ES-I3 (cell line): ENCODE measurements around the gene IL17RD.

Experiments
- H3K36me3 ChIP-seq: 2 replicates; pipeline ENCODE4 v1.6.1; 2013; ENCODE audit warnings: mild to moderate bottlenecking, low read length, control low read depth, moderate library complexity; ENCODE audit not compliant: insufficient read depth
- H3K4me1 ChIP-seq: 2 replicates; pipeline ENCODE4 v1.6.1; 2013; ENCODE audit warnings: mild to moderate bottlenecking, control low read depth, low read length; ENCODE audit not compliant: insufficient read depth
- H3K9ac ChIP-seq: 2 replicates; pipeline ENCODE4 v1.6.1; 2013; ENCODE audit warnings: low read depth, mild to moderate bottlenecking, low read length, moderate library complexity
- H3K9me3 ChIP-seq: 2 replicates; pipeline ENCODE4 v1.6.1; 2013; ENCODE audit warnings: mild to moderate bottlenecking, low read length, moderate library complexity; ENCODE audit not compliant: control insufficient read depth, insufficient read depth

Gene IL17RD

DNA sequence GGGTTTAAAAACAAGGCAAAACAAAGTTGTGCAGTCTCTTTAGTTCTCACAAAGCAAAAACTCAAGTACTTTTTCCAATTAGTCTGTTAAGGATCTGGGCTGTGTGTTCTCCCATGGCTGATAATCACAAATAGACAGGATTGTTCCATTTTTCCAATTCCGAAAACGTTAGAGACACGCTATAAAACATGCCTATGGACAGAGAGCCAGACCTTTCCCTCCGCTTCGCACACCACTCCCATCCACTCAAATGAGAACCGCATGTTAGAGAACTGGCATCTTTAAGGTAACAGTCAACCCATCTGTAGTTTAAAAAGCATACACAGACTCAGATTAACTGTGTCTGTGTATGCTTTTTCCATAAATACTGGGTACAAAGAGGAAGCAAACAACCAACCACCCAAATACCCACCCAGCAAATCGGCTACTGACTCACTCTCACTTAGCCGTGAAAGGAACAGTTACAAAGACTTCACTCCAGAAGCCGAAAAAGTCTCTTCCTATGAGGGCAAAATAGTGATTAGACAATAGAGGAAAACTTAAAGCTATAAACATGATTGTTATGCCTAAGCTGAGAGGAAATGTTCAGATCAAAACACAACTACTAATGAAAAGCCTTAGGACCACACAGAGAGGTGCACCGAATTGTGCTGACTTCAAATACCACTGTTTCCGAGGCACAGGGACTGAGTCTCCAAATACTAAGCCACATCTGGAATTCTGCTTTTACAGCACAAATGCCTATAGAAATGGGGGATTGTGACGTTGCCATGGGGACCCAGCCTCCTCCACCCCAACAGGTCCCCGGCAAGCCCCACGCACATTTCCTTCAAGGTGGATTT is 36.1 kb downstream of the IL17RD start:
- Histone ChIP-seq H3K9me3 (no peaks in the 10 kb centered on the region), H3K4me1 (peaks cover 80% of the 10 kb centered on the region), H3K9ac (no peak overlapping the region; the same call in 1 of the 2 replicates), H3K36me3 (no peaks in the 10 kb centered on the region)

DNA sequence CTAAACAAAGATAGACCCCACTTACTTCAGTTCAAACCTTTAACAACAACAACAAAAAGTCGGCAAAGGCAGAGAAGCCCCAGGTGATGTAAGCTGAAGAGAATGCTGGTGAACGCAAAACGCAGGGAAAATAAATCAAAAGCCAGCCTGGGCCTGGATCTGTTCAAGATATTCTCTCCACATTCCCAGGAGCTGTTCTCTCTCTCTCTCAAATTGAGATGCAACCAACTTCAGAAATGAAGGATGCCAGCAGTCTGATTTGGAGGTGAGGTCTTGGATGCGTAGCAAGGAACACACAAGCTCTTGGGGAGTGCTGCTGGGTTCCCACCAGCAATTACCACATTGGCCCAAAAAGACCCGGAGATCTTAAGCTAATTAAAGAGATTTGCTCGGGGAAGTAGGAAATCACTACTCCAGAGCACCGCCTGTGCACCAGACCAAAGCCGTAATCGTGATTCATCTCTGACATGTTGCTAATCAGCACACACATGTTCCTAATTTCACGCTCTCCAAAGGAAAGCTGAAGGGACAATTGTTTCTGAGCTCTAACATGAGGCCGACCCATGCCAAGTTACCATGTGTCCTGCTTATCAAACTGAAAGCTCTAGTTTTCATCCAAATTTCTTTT is 37.1 kb downstream of the IL17RD start:
- H3K36me3 ChIP-seq = no peaks in the 10 kb centered on the region
- H3K9me3 ChIP-seq = no peaks in the 10 kb centered on the region
- H3K9ac ChIP-seq = no peak overlapping the region
- H3K4me1 ChIP-seq = peaks cover 72% of the 10 kb centered on the region

DNA sequence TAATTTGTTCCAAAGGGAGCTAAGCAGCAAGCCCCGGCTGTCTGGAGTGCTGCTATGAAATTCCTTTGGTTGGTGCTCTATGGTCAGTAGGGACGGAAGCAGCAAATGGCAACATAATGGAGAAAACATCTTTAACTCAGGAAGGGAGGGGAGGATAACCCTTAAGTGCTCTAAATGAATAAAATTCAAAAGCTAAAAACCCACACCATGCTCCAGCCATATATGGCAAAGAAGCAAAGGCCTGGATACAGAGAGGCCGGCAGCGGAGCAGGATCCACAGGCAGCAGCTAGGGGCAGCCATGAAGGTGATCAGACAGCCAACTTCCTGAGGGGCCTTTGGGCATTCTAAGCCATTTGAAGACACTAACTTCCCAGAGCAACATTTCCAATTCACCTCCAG is 38.9 kb downstream of the IL17RD start:
- Histone ChIP-seq H3K9ac (no peak overlapping the region), H3K9me3 (no peaks in the 10 kb centered on the region), H3K4me1 (peaks cover 58% of the 10 kb centered on the region), H3K36me3 (no peaks in the 10 kb centered on the region)

DNA sequence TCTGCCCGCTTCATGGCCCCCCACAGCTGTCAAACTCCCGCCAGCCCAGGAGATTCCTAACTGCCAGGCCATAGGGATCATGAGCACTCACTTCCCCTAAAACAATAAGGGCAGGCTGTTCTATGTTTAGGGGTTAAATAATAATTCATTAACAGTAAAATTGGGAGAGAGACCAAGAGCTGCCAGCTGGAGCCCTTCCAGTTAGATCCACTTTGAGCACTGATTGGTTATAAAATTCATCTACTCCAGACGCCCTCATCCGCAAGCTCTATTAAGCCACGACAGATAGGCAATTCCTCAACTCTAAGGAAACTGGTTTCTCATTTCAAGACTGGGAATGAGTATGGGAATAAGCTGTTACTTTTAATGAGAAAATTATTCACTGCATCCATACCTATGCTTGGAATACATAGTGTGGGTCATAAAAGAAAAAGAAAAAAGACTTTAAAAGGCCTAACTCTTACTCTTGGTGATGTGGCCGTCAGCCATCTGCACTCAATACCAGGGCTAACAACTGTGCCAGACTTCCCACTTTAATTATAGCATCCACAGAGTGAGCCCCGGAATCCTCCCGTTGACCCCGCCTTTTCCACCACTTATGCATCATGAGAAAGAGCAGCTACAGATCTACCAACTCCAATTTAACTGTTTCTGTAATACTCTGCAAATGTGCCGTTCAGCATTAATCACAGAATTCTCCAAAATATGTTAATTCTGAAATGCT is 44.5 kb downstream of the IL17RD start:
- Histone ChIP-seq H3K36me3 (no peaks in the 10 kb centered on the region), H3K9ac (no peak overlapping the region), H3K9me3 (no peaks in the 10 kb centered on the region), H3K4me1 (peaks cover 15% of the 10 kb centered on the region)

DNA sequence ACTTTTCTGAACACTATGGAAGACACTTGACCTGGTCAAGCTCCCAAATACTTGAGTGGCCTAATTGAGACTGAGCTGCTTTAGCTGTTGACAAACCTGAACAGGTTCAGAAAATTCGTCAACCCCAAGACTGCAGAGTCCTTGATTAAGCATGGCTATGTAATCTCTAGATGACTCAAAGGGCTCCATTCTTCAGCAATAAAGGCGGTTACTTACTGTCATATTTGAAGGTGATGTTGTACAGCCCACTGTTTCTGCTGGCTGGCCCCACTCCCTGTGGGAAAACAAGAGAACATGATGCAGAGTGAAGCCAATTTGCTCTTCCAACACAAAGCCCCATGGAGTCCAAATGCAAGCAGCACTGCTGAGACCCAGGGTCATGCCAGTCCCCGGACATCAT is 45.1 kb downstream of the IL17RD start:
- Histone ChIP-seq H3K4me1 (peaks cover 10% of the 10 kb centered on the region), H3K9me3 (no peaks in the 10 kb centered on the region), H3K36me3 (0 out of 2 replicates have a peak, but pooled peaks cover 4% of the 10 kb centered on the region), H3K9ac (no peak overlapping the region)

DNA sequence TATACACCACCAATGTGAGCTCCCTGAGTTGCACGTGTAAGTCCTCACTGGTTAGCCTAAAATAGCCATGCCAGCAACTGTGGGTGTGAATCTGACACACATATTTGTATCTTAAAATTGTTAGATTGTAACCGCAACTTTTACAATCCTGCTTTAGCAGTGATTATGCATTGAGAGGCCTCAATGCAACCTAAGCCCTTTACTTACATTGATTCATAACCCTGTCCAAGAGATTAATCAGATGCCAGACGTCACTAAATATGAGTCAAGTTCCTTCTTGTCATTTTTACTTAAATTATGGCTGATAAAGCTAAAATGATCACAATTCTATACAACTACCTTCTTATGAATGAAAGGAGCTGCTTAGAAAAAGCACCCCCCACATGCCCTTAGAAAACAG is 46.9 kb downstream of the IL17RD start:
- Histone ChIP-seq H3K9ac (no peak overlapping the region), H3K36me3 (peaks cover 7% of the 10 kb centered on the region; the same call in 1 of the 2 replicates), H3K4me1 (no peaks in the 10 kb centered on the region), H3K9me3 (no peaks in the 10 kb centered on the region)

DNA sequence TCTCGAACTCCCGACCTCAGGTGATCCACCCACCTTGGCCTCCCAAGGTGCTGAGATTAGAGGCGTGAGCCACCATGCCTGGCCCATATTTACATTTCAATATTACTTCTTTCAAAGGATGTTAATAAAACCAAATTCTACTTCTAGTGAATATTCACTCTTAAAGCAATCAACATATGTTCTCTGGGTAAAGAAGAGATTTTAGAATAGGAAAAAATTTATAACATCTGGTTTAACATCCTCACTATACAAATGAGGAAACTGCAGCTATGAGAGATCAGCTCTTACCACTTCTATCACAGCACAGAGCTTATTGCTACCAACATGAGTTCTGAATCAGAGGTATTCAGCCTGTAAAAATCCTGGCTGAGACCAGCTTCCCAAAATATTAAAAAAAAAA is 48.7 kb downstream of the IL17RD start:
- Histone ChIP-seq H3K9me3 (no peaks in the 10 kb centered on the region), H3K4me1 (peaks cover 4% of the 10 kb centered on the region; the same call in 1 of the 2 replicates), H3K36me3 (peaks cover 7% of the 10 kb centered on the region), H3K9ac (no peak overlapping the region)

DNA sequence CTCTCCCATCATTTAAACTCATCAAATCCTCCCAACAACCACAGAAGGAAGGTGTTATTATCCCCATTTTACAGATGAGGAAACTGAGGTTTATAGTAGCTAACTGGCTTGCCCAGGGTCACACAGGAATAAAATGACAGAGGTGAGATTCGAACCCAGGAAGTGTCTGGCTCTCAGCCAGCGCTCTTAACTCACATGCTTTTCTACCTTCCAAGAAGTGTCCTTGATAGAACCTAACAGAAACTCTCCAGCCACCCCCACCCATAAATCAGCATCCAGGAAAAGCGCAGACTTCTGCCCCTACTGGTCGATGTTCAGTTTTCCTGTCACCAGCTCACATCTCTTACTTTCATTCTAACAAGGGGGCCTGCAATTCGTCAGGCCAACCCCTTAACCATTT is 52.9 kb downstream of the IL17RD start:
- no peak overlapping the region for H3K9ac ChIP-seq
- H3K4me1 ChIP-seq = peaks cover 19% of the 10 kb centered on the region
- no peaks in the 10 kb centered on the region for H3K9me3 ChIP-seq
- H3K36me3 ChIP-seq = peaks cover 25% of the 10 kb centered on the region

DNA sequence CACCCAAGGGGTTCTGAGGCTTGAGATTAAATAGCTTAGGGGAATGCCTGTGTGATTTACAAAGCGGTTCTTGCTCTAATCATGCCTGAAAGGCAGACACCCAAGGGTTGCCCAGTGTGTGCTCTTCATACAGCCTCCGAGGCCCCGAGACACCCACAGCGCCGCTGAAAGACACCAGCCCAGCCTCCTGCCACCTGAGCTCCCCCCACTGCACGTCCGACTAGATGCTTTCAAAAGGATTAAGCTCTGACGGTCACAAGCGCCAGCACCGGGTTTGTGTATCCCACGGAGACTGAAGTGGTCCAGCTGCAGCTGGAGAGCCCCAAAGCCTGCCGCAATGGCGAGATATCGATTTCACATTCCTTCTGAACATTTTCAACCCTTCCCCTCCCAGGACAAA is 54.4 kb downstream of the IL17RD start:
- Histone ChIP-seq H3K4me1 (peaks cover 19% of the 10 kb centered on the region), H3K9me3 (no peaks in the 10 kb centered on the region), H3K9ac (no peak overlapping the region), H3K36me3 (peaks cover 31% of the 10 kb centered on the region)

DNA sequence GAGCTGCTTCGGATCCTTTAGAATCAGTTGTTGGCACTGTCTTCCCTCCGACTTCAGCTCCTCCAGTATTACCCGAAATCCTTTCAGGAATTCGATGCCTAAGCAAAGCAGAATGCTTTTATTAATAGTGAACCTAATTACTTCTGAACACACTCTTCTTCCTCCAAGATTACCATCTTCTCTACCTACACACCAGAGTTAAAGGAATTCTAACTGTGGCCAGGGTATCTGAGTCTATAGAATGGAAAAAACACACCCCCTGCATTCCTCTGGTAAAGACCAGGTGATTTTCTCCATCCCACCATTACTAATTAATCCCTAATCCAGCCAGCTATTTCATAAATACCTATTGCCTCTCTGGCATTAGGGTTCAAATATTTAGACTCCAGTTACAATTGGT is 54.9 kb downstream of the IL17RD start:
- peaks cover 31% of the 10 kb centered on the region for H3K36me3 ChIP-seq
- no peaks in the 10 kb centered on the region for H3K9me3 ChIP-seq
- H3K4me1 ChIP-seq = peaks cover 19% of the 10 kb centered on the region
- no peak overlapping the region for H3K9ac ChIP-seq

DNA sequence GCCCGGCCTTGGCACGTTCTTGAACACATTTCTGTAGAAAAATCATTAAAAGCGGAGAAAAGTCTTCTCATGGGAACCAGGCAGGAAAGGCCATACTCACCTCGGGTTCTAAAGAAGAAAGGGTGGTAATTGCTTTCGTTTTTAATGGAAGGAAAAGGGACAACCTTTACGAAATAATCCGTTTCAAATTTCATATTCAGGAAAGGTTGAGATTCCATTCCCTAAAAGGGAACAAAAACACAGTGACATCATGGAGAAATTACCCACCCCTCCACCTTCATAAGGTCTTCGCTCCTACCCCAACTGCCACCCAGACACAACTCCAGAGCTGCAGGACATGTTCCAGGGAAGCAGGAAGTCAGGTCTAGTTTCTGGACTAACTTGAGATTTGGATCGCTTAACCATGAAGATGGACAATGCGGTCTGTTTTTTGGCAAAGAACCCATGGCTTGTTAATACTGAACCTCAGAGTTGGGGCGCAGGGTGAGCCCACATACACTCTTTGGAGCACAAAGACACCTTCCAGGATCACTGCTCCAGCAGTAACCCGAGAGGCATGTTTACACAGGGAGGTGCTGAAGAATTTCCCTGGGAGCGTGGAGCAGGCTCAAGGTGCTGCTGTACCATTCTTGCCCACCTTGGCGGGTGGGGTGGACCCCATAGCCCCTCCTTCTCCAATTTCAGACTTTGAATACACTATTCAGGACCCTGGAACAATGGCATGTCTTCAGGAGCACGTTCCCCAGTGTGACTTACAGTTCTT is 55.5 kb downstream of the IL17RD start:
- Histone ChIP-seq H3K4me1 (peaks cover 19% of the 10 kb centered on the region), H3K9me3 (no peaks in the 10 kb centered on the region), H3K9ac (no peak overlapping the region), H3K36me3 (peaks cover 37% of the 10 kb centered on the region)

DNA sequence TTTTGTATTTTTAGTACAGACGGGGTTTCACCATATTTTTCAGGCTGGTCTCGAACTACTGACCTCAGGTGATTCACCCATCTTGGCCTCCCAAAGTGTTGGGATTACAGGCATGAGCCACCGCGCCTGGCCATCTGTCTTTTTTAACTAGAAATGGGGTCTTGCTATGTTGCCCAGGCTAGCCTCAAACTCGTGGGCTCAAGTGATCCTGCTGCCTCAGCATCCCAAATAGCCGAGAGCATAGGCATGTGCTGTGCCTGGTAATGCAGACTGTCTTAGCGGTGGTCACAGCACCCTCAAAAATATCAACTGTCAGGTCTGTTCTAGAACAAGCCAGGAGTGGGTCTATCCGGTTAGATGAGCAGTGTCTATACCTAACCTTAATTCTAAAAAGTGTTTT is 56.5 kb downstream of the IL17RD start:
- no peak overlapping the region for H3K9ac ChIP-seq
- peaks cover 39% of the 10 kb centered on the region for H3K36me3 ChIP-seq
- H3K4me1 ChIP-seq = peaks cover 19% of the 10 kb centered on the region
- no peaks in the 10 kb centered on the region for H3K9me3 ChIP-seq

DNA sequence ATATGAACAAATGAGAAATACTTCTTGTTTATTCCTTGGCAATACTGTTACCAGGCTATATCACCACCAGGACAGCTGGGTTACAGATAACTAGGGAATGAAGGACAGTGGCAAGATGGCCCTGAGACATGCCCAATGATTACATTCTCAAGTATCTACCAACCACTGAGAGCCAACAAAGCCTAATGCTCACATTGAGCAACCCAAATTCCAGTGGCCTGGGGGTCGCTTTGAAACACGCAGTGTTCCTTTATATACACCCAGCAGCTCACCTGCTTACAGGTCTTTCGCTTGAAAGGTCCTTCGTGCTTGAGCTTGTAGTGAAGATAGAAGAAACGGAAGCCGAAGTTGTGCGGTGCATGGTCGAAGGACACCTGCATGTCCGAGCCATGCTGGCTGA is 59.6 kb downstream of the IL17RD start:
- Histone ChIP-seq H3K9me3 (no peaks in the 10 kb centered on the region), H3K9ac (no peak overlapping the region), H3K36me3 (peaks cover 48% of the 10 kb centered on the region), H3K4me1 (peaks cover 6% of the 10 kb centered on the region; the same call in 1 of the 2 replicates)

DNA sequence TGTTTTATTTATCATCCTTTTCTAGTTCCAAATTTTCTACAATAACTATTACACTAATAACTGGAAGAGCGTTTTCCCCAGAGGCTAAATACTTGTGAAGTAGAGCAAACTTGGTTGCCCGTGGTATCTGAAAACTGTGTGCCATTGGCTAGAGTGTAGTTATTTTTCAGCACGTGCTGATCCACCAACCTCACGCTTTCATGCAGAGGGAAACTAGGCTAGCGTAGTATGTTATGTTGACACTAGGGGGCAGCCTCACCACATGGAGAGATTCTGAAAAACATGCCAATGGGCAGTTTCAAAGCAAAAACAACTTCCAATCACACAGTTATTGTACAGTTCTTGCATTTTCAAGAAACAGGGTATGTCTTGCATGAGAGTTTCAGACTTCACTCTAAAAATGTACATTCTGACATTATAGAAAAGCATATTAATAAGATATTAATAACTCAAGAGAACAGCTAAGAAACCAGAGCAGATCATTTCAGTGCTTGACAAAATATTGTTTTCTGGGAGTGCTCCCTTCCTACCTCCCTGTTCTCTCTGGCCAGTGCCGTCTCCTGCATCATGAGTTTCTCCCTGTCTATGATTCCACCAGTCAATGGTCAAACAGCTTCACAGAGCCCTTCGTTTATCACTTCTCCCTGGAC is 65.0 kb downstream of the IL17RD start:
- H3K9ac ChIP-seq = no peak overlapping the region
- no peaks in the 10 kb centered on the region for H3K9me3 ChIP-seq
- H3K4me1 ChIP-seq = no peaks in the 10 kb centered on the region
- peaks cover 46% of the 10 kb centered on the region for H3K36me3 ChIP-seq
